Suprapubic skin (tissue), 3 donors: ENCODE data around the gene CEP85L.

Experiments
- CTCF ChIP-seq, 2 donors: fragments of 200-600 bp in 1 of 2; fragments of 450-650 bp in 1 of 2; sonication (generic) in 1 of 2; IDR thresholded peaks; one replicate each; pipeline ENCODE4 v1.5.1; 2016 to 2019; ENCODE audit warnings: antibody characterized with exemption in 2 of 2, mild to moderate bottlenecking in 1 of 2, moderate library complexity in 1 of 2
- POLR2A ChIP-seq, 2 donors: fragments of 450-650 bp; IDR thresholded peaks; one replicate each; pipeline ENCODE4 v1.6.1; 2017; ENCODE audit warnings: antibody characterized with exemption in 2 of 2, mild to moderate bottlenecking in 2 of 2, moderate library complexity in 2 of 2

GRCh38 chr6:118589649-118590365, 61.6 kb downstream of the CEP85L start:
- no peak for TF ChIP-seq CTCF (IDR thresholded peaks at IDR 0.05)
- no peak for TF ChIP-seq POLR2A (IDR thresholded peaks at IDR 0.05)
